K562 treated with DMSO at 1 percent for 24 hours (cell line): Measurements from ENCODE around the gene MIER3. TPM values are rescaled to one million over a fixed set of nuclear protein-coding genes. Genes with fewer than 3 reads are reported as not detected.

Source experiments
- total RNA-seq: library from RNA; unstranded; fragments of 300-600 nt; gene quantifications from 2 replicates; pipeline ENCODE4 v1.2.3, GENCODE V29; 2022; ENCODE audit warnings: low read depth; ENCODE audit not compliant: insufficient read depth

Gene MIER3
- total RNA-seq = 6.3 and 8.5 TPM in 2 replicates

GRCh38 chr5:56951946-56952691, at the start of gene MIER3:
MIER3 (minus strand) TSS chr5:56952123; CDS start chr5:56952102, 21 bp downstream.

GRCh38 chr5:56909294-56910209, 42.4 kb downstream of the MIER3 start, which contains the start of gene SETD9:
SETD9 (plus strand) TSS chr5:56909596; CDS start chr5:56909646, 50 bp downstream.

Other genes starting within 250 kb of the MIER3 start
- gene MAP3K1, start 136.6 kb downstream of the MIER3 start, total RNA-seq = 5.0 and 6.0 TPM in 2 replicates
- 3.9 and 7.6 TPM in 2 replicates for gene SETD9, start 42.5 kb downstream of the MIER3 start, total RNA-seq
- gene GPBP1, start 221.9 kb upstream of the MIER3 start, total RNA-seq = 41.9 and 48.2 TPM in 2 replicates